ENCODE measurements around the gene YAP1.

- no peak for TF ChIP-seq BACH2 (CRISPR knock-in tag; IDR thresholded peaks at IDR 0.05; ENCODE audit: borderline replicate concordance)
- TF ChIP-seq, protein P1, sequence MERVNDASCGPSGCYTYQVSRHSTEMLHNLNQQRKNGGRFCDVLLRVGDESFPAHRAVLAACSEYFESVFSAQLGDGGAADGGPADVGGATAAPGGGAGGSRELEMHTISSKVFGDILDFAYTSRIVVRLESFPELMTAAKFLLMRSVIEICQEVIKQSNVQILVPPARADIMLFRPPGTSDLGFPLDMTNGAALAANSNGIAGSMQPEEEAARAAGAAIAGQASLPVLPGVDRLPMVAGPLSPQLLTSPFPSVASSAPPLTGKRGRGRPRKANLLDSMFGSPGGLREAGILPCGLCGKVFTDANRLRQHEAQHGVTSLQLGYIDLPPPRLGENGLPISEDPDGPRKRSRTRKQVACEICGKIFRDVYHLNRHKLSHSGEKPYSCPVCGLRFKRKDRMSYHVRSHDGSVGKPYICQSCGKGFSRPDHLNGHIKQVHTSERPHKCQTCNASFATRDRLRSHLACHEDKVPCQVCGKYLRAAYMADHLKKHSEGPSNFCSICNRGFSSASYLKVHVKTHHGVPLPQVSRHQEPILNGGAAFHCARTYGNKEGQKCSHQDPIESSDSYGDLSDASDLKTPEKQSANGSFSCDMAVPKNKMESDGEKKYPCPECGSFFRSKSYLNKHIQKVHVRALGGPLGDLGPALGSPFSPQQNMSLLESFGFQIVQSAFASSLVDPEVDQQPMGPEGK (CRISPR knock-in tag; IDR thresholded peaks at IDR 0.05; ENCODE audit: borderline replicate concordance), result no peak
- no peak for TF ChIP-seq ARNTL (CRISPR knock-in tag; IDR thresholded peaks at IDR 0.05; ENCODE audit: borderline replicate concordance, low read depth)
- TF ChIP-seq ZC3H10 (CRISPR knock-in tag; IDR thresholded peaks at IDR 0.05), result no peak
- no peak for TF ChIP-seq PPARA (CRISPR knock-in tag; IDR thresholded peaks at IDR 0.05; ENCODE audit: borderline replicate concordance)
- no peak for TF ChIP-seq CSRNP3 (CRISPR knock-in tag; IDR thresholded peaks at IDR 0.05)
- no peak for TF ChIP-seq GLIS3 (CRISPR knock-in tag; IDR thresholded peaks at IDR 0.05)
- no peak for TF ChIP-seq TSHZ2 (CRISPR knock-in tag; IDR thresholded peaks at IDR 0.05)
- TF ChIP-seq RARB (CRISPR knock-in tag; IDR thresholded peaks at IDR 0.05), result no peak
- TF ChIP-seq ESRRG (CRISPR knock-in tag; IDR thresholded peaks at IDR 0.05), result no peak
- TF ChIP-seq ZNF70 (CRISPR knock-in tag; IDR thresholded peaks at IDR 0.05), result no peak
- no peak for TF ChIP-seq OSR1 (CRISPR knock-in tag; IDR thresholded peaks at IDR 0.05)
These were observed 74.2 kb downstream of the YAP1 start for GRCh38 chr11:102184269-102184987.

Measured in SK-N-SH treated with all-trans-retinoic acid at 6 μM for 48 hours (cell line).